Body of pancreas (tissue), 4 donors: ENCODE results near the gene BCL2.

Experiments used
- POLR2A ChIP-seq, 3 donors: fragments of 450-650 bp; IDR thresholded peaks; one replicate each; pipeline ENCODE4 v1.6.1; 2016; ENCODE audit warnings: antibody characterized with exemption in 3 of 3, mild to moderate bottlenecking in 2 of 3
- TF ChIP-seq, protein P1 (sequence below), 7 experiments: fragments of 450-650 bp in 4 of 7; fragments of 200-600 bp in 3 of 7; sonication (generic) in 3 of 7; IDR thresholded peaks; one replicate each; pipeline ENCODE4 v1.5.1; 2016 to 2019; ENCODE audit warnings: antibody characterized with exemption in 7 of 7

- TF ChIP-seq, protein P1, sequence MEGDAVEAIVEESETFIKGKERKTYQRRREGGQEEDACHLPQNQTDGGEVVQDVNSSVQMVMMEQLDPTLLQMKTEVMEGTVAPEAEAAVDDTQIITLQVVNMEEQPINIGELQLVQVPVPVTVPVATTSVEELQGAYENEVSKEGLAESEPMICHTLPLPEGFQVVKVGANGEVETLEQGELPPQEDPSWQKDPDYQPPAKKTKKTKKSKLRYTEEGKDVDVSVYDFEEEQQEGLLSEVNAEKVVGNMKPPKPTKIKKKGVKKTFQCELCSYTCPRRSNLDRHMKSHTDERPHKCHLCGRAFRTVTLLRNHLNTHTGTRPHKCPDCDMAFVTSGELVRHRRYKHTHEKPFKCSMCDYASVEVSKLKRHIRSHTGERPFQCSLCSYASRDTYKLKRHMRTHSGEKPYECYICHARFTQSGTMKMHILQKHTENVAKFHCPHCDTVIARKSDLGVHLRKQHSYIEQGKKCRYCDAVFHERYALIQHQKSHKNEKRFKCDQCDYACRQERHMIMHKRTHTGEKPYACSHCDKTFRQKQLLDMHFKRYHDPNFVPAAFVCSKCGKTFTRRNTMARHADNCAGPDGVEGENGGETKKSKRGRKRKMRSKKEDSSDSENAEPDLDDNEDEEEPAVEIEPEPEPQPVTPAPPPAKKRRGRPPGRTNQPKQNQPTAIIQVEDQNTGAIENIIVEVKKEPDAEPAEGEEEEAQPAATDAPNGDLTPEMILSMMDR (IDR thresholded peaks at IDR 0.05) = no peak
- no peak for TF ChIP-seq POLR2A (IDR thresholded peaks at IDR 0.05)
Observed at GRCh38 chr18:63322206-63322605, 2.6 kb upstream of the BCL2 start.
